Endothelial cell of umbilical vein (primary cell): ENCODE results near the gene IFNA7. TPM values are rescaled to one million over a fixed set of nuclear protein-coding genes. Genes with fewer than 3 reads are reported as not detected.
"Not testable (repeated sequence)": the region's sequence is repeated elsewhere in the genome, so short reads cannot be mapped to it uniquely, and the experiment has no call there.

ENCODE experiments used
- BruUV-seq: library from RNA; stranded (reverse); fragments of 400-500 nt; replicated peaks from 2 replicates; lab custom pipeline; 2021; lab: Mats Ljungman, UMichigan
- CTCF ChIA-PET: fragments of 300-600, 350-600 bp; sonication (Branson Sonifier 250); formaldehyde crosslinking; loops from one replicate; lab custom pipeline; 2021; ENCODE audit warnings: antibody characterized with exemption, inconsistent platforms; lab: Charles Lee
- POLR2A ChIA-PET: fragments of 300-600, 350-600 bp; sonication (Branson Sonifier 250); formaldehyde crosslinking; loops from one replicate; lab custom pipeline; 2021; ENCODE audit warnings: antibody characterized with exemption, inconsistent platforms; lab: Charles Lee
- DNase-seq: peaks from one replicate; pipeline ENCODE4 v3.0.0-alpha.2; 2011; ENCODE audit warnings: low read depth, low spot score
- FAIRE-seq: peaks from 2 replicates; lab custom pipeline; 2011; peaks lifted over from hg19 to GRCh38; lab: Jason Lieb, UNC
- H2AFZ ChIP-seq: 2 replicates; pipeline ENCODE4 v1.6.0; 2012; ENCODE audit warnings: low read depth, low read length, control low read depth, inconsistent platforms
- H3K27ac ChIP-seq: 2 replicates; pipeline ENCODE4 v1.5.1; 2011; ENCODE audit warnings: low read depth, mild to moderate bottlenecking, control low read depth, low read length, moderate library complexity; ENCODE audit not compliant: insufficient read depth
- H3K27me3 ChIP-seq, 2 experiments: 2 replicates each; pipeline versions ENCODE4 v1.6.0 to v1.6.1; 2011; ENCODE audit warnings: low read length in 2 of 2, mixed read lengths in 1 of 2; ENCODE audit not compliant: control insufficient read depth in 2 of 2, insufficient read depth in 2 of 2
- H3K36me3 ChIP-seq, 2 experiments: 2 replicates in 1 of 2; 3 replicates in 1 of 2; pipeline ENCODE4 v1.5.1; 2011; ENCODE audit warnings: low read length in 2 of 2, mild to moderate bottlenecking in 1 of 2, moderate library complexity in 1 of 2; ENCODE audit not compliant: control insufficient read depth in 2 of 2, insufficient read depth in 2 of 2; ENCODE audit errors: extremely low read depth in 1 of 2
- H3K4me1 ChIP-seq: 3 replicates; pipeline ENCODE4 v1.5.1; 2011; ENCODE audit warnings: mild to moderate bottlenecking, low read length; ENCODE audit not compliant: control insufficient read depth, insufficient read depth; ENCODE audit errors: extremely low read depth
- H3K4me2 ChIP-seq: 2 replicates; pipeline ENCODE4 v1.6.1; 2011; ENCODE audit warnings: low read length, control low read depth, mixed read lengths; ENCODE audit not compliant: insufficient read depth
- H3K4me3 ChIP-seq, 3 experiments: fragments of 200-600 bp in 1 of 3; sonication (generic), shearing (Covaris generic) in 1 of 3; replicated peaks in 1 of 3; 2 replicates each; pipeline ENCODE4 v1.5.1; 2011 to 2016; ENCODE audit warnings: control low read depth in 3 of 3, low read length in 3 of 3, mild to moderate bottlenecking in 2 of 3, inconsistent platforms in 1 of 3, low read depth in 1 of 3, moderate library complexity in 1 of 3; ENCODE audit not compliant: insufficient read depth in 1 of 3
- H3K79me2 ChIP-seq: 2 replicates; pipeline ENCODE4 v1.6.0; 2012; ENCODE audit warnings: low read length, inconsistent platforms; ENCODE audit not compliant: control insufficient read depth, insufficient read depth
- H3K9ac ChIP-seq: replicated peaks from 2 replicates; pipeline ENCODE3; 2011; ENCODE audit warnings: low read length, control low read depth; ENCODE audit not compliant: insufficient read depth; ENCODE audit errors: extremely low read depth
- H3K9me1 ChIP-seq: replicated peaks from 3 replicates; pipeline ENCODE4 v1.6.0; 2011; ENCODE audit warnings: mild to moderate bottlenecking, low read length; ENCODE audit not compliant: control insufficient read depth, insufficient read depth; ENCODE audit errors: extremely low read depth
- H3K9me3 ChIP-seq: replicated peaks from 2 replicates; pipeline ENCODE4 v1.5.1; 2012; ENCODE audit warnings: low read length, inconsistent platforms; ENCODE audit not compliant: control insufficient read depth, insufficient read depth
- H4K20me1 ChIP-seq: replicated peaks from 2 replicates; pipeline ENCODE3; 2011; ENCODE audit warnings: mild to moderate bottlenecking, low read length; ENCODE audit not compliant: control insufficient read depth, insufficient read depth; ENCODE audit errors: extremely low read depth
- MYC ChIP-seq: IDR thresholded peaks from one replicate; pipeline ENCODE4 v1.6.1; 2011; ENCODE audit warnings: mild to moderate bottlenecking, low read depth, low read length
- dilution Hi-C: fragments of 300-500 bp; cut with MboI; formaldehyde crosslinking; loops from one replicate; pipeline ENCODE4 v1.15.0; 2019; ENCODE audit warnings: low sequenced_read_pairs; ENCODE audit not compliant: extremely low pct_ligation_motif_present
- intact Hi-C: fragments of 100-400 bp; cut with micrococcal nuclease; formaldehyde crosslinking; loops from one replicate; pipeline ENCODE4 v1.10.0; 2022
- polyA plus RNA-seq, 4 experiments: library from polyadenylated mRNA; depleted of rRNA in 3 of 4; stranded (reverse) in 3 of 4; unstranded in 1 of 4; fragments of >200 nt; gene quantifications; 2 replicates each; pipeline versions ENCODE4 v1.2.1 to v1.2.3, GENCODE V29; 2011 to 2012; ENCODE audit warnings: missing spikeins in 1 of 4
- total RNA-seq: library from RNA; stranded (reverse); gene quantifications from 2 replicates; pipeline ENCODE4 v1.2.3, GENCODE V29; 2021
- TF ChIP-seq, protein P1 (sequence below), 2 donors: IDR thresholded peaks; 1 replicate in 1 of 2; 2 replicates in 1 of 2; pipeline ENCODE4 v1.5.1; 2011; ENCODE audit warnings: low read length in 2 of 2, mild to moderate bottlenecking in 2 of 2, moderate library complexity in 2 of 2, control low read depth in 1 of 2, inconsistent platforms in 1 of 2, low read depth in 1 of 2; ENCODE audit not compliant: insufficient read depth in 1 of 2; ENCODE audit errors: extremely low read depth in 1 of 2

The IFNA7 gene
- total and polyA plus RNA-seq, 2 donors (not counting 3 experiments of a cell fraction or from before 2014, with no cell fraction given) = not detected

- FAIRE-seq = peak; percentile 64
- DNase-seq = peak; percentile 4
- BruUV-seq = not testable (repeated sequence)
These were observed 18.9 kb downstream of the IFNA7 start for GRCh38 chr9:21182810-21183736.

GRCh38 chr9:21174671-21175070 lies 27.3 kb downstream of the IFNA7 start:
- POLR2A ChIA-PET = no interaction called here
- Histone ChIP-seq H3K4me3 (no peak overlapping the region), H3K36me3 (no peaks in the 10 kb centered on the region), H4K20me1 (no peaks in the 10 kb centered on the region), H3K27me3 (peaks cover 13 to 37% of the 10 kb centered on the region in 2 experiments), H3K79me2 (no peaks in the 10 kb centered on the region), H3K27ac (no peak overlapping the region), H3K9ac (no peak overlapping the region), H2AFZ (no peak overlapping the region), H3K4me2 (no peak overlapping the region), H3K4me1 (no peaks in the 10 kb centered on the region), H3K9me3 (no peaks in the 10 kb centered on the region), H3K9me1 (no peaks in the 10 kb centered on the region)
- no TSS peak for BruUV-seq
- CTCF ChIA-PET = interaction anchor here (1.7 kb wide), 1 partner anchor 8 kb away, joined by 10 read pairs; no protein-coding TSS in a partner anchor
- intact Hi-C loops (no loop called here), dilution Hi-C loops (no loop called here)
- FAIRE-seq = no peak
- TF ChIP-seq MYC = no peak
- DNase-seq = no peak

More at GRCh38 chr9:21182810-21183736, 18.9 kb downstream of the IFNA7 start:
- H3K79me2 ChIP-seq, H3K9ac ChIP-seq, H3K9me3 ChIP-seq, H3K4me2 ChIP-seq, H3K36me3 ChIP-seq, H3K4me3 ChIP-seq, intact Hi-C loops, H3K9me1 ChIP-seq, H4K20me1 ChIP-seq, H2AFZ ChIP-seq, H3K4me1 ChIP-seq, dilution Hi-C loops, H3K27ac ChIP-seq, H3K27me3 ChIP-seq, POLR2A ChIA-PET: not testable (repeated sequence)
- CTCF ChIA-PET = interaction anchor here (0.6 to 2.1 kb wide), 17 partner anchors 9 to 623 kb away, joined by 3 to 15 read pairs (median 4); no protein-coding TSS in a partner anchor
- TF ChIP-seq, protein P1, sequence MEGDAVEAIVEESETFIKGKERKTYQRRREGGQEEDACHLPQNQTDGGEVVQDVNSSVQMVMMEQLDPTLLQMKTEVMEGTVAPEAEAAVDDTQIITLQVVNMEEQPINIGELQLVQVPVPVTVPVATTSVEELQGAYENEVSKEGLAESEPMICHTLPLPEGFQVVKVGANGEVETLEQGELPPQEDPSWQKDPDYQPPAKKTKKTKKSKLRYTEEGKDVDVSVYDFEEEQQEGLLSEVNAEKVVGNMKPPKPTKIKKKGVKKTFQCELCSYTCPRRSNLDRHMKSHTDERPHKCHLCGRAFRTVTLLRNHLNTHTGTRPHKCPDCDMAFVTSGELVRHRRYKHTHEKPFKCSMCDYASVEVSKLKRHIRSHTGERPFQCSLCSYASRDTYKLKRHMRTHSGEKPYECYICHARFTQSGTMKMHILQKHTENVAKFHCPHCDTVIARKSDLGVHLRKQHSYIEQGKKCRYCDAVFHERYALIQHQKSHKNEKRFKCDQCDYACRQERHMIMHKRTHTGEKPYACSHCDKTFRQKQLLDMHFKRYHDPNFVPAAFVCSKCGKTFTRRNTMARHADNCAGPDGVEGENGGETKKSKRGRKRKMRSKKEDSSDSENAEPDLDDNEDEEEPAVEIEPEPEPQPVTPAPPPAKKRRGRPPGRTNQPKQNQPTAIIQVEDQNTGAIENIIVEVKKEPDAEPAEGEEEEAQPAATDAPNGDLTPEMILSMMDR (IDR thresholded peaks at IDR 0.05; ENCODE audit: extremely low read depth in 1 of 2, insufficient read depth in 1 of 2, low read depth in 1 of 2, low read length in 2 of 2) = peak; percentile 29 to 41
